NCI-H82 treated with DMSO at 0.1 percent for 48 hours (cell line): ENCODE measurements around the gene DLL1.
"Not testable (repeated sequence)": the region's sequence is repeated elsewhere in the genome, so short reads cannot be mapped to it uniquely, and the experiment has no call there.

ENCODE experiments used
- DNase-seq: peaks from one replicate; lab custom pipeline; 2025; ENCODE audit not compliant: unreplicated experiment; lab: John Stamatoyannopoulos, UW

The DLL1 gene, protein sequence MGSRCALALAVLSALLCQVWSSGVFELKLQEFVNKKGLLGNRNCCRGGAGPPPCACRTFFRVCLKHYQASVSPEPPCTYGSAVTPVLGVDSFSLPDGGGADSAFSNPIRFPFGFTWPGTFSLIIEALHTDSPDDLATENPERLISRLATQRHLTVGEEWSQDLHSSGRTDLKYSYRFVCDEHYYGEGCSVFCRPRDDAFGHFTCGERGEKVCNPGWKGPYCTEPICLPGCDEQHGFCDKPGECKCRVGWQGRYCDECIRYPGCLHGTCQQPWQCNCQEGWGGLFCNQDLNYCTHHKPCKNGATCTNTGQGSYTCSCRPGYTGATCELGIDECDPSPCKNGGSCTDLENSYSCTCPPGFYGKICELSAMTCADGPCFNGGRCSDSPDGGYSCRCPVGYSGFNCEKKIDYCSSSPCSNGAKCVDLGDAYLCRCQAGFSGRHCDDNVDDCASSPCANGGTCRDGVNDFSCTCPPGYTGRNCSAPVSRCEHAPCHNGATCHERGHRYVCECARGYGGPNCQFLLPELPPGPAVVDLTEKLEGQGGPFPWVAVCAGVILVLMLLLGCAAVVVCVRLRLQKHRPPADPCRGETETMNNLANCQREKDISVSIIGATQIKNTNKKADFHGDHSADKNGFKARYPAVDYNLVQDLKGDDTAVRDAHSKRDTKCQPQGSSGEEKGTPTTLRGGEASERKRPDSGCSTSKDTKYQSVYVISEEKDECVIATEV

DNA sequence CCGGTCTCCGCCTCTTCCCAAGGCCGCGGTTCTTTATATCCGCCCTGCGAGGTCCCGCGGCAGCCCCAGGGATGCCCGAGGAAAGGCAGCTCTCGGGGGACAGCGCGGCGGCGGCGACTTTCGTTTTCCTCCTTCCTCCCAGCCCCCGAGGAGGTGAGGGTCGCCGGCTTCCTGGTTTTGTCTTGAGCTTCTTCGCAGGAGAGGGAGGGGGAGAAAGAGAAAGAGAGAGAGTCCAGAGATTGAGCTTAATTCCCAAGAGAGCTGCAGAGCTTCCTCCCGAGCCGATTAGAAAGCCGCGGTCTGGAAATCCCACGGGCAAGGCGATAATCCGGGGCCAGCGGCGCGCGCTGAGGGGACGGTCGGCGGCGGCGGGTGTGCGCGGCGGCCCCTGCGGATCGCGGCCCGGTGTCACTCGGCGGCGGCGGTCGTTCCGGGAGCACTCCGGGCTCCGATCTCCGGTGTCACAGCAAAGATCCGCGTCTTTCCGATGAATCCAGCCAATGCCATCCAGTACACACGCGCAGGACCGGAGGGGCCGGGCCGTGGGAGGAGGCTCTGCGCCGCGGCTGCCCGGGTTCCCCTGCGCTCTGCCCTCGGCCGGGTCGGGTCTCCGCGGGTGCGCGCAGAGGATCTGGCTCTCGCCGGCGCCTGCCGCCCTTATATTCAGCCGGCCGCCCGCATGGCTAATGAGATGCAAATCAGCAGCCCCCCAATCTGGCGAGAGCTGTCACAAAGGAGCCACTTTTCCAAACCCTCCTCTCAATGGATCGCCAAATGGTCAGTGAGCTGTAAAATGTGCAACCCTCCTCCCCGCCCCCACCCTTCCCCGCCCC lies at the start of gene DLL1:
TSS of gene DLL1 (minus strand) at position 783 of the 833 bp plus-strand sequence. CDS start 939 bp downstream, outside the sequence.
- peak; percentile 87 for DNase-seq

DNA sequence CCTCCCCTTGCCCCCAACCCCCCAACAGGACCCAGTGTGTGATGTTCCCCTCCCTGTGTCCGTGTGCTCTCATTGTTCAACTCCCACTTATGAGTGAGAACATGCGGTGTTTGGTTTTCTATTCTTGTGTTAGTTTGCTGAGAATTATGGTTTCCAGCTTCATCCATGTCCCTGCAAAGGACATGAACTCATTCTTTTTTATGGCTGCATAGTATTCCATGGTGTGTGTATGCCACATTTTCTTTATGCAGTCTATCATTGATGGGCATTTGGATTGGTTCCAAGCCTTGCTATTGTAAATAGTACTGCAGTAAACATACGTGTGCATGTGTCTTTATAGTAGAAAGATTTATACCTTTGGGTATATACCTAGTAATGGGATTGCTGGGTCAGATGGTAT lies 44.3 kb upstream of the DLL1 start:
- DNase-seq: not testable (repeated sequence)

DNA sequence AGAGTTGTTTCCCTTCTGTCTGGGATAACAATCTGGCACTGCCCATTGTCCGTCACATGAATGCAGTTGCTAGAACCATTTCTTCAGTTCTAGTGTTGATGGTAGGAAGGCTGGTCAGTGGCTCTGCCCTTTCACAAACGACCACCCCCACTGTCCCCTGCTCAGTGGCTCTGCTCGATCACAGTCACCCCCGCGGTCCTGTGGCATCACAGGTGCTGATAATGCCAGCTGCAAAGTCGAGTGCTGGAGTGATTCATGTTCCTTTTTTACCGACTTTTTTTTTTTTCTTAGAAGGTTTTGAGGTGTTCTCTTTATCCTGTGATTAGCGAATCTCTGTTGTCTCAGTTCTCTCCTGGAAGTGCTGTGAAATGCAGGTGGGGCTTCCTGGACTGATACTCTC lies 38.4 kb upstream of the DLL1 start:
- no peak for DNase-seq

DNA sequence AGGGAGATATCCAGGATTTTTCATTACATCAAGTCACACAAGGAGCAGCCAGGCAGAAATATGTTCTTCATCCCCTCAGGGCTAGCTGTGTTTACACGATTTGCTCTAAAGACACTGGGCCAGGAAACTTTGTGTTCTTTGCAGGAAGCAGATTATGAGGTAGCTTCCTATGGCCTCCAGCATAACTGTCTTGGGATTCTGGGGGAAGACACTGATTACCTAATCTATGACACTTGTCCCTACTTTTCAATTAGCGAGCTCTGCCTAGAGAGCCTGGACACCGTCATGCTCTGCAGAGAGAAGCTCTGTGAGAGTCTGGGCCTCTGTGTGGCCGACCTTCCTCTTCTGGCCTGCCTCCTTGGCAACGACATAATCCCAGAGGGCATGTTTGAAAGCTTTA lies 26.8 kb upstream of the DLL1 start:
- DNase-seq: no peak

DNA sequence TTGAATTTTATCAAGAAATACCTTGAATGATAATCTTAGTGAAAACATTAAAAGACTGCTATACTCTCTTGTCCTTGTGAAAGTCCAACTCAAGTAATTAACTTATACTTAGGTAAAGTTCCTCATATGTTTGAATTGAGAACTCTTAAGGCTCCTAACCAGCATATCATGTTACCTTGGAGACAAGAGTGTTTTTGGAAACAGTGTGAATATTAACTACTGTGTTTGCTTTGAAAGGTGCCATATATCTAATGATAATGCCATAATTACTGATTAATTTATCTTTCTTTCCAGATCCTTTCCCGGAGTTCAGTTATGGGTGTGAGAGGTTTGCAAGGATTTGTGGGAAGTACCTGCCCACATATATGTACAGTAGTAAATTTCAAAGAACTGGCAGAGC lies 26.2 kb upstream of the DLL1 start:
- no peak for DNase-seq

DNA sequence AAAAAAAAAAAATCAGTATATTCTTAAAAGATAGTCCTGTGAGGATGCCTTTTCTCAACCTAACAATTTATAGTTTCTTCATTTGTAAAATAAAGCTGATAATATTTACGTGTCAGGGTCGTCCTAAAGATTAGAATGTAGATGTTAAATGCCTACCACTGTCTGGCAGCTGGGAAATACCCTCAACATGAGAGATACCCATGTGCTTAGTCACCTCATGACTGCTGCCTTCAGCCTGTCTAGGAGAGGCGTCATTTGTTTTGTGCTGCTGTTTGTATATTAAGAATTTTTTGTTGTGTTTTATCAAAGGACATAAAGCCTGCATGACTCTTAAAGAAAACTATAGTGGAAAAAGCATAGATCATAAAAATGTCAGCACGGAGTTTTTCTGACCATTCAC lies 25.2 kb upstream of the DLL1 start:
- no peak for DNase-seq

DNA sequence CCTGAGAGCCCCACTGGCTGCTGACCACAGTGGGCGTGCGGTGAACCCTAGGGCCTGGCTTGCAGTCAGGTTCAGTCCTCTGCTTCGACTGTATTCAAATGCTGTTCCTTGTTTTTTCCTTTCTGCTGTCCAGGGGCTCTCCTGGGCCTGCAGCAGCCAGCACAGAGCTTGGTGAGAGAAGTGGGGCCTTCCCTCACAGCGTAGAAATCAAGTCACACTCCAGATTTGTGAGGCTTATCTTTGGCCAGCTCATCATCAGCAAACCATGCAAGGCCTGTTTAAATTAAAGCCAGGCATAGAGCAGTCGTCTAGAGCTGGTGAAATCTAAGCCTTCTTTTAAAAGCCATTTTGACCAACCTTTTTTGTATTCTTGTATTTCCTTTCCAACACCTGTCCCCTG lies 24.1 kb upstream of the DLL1 start:
- DNase-seq: no peak

DNA sequence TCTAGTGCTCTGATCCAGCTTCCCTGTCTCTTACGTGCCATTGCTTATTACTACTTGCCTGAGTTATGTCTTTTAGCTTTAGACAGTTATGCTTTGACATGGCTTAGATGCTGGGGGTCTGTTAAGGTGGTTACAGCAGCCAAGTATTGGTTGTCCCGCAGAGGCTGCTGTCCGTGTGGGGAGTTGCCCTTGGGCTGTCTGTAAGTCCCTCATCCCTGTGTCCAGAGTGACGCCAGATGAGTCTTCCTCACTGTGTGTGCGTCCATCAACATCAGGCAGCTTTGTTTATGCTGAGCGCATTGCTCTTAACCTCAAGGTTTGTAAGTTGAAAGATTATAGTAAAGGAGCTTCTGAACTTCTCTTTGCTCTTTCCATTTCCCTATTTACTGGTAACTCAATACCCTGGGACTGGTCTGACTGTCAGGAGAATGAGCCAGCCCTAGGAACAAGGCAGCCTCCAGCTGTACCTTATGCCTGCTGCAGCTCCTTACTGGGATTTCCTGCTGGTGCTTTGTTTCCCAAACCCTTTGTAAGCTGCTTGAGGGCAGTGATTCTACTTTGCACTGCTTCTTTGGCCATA lies 22.9 kb upstream of the DLL1 start:
- no peak for DNase-seq

DNA sequence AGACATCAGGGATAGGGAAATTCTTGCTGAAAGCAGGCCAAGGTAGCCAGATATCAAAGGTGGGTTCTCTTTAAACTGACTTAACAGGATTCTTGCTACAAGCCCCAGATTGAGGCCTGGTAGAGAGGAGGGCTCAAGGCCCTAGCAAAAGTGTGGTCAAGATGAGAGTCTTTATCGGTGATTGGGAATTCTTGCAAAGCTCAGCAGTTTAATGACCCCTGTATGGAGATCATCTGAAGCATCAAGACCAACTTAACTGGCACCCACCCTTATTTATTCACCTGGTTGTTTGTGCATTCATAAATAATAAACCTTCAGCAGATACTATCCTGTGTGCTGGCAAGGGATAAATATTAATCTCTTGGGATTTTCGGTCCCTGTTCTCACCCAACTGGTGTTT lies 22.0 kb upstream of the DLL1 start:
- no peak for DNase-seq

DNA sequence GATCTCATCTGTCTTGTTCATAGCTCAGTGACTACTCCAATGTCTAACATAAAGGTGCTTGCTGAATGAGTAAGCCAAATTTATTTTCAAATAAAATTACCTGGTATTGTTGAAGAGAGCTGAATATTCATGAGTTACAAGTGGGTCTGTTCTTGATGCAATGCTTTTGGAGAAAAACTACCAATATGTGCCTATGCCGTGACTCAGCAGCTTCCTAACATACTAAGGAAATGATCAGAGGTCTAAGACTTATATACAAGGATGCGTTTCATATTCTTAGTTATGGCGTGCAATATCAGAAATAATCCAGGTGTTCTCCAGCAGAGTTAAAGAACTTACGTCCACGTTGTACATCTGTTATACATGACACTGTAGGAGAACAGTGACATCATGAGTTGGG lies 20.8 kb upstream of the DLL1 start:
- no peak for DNase-seq

DNA sequence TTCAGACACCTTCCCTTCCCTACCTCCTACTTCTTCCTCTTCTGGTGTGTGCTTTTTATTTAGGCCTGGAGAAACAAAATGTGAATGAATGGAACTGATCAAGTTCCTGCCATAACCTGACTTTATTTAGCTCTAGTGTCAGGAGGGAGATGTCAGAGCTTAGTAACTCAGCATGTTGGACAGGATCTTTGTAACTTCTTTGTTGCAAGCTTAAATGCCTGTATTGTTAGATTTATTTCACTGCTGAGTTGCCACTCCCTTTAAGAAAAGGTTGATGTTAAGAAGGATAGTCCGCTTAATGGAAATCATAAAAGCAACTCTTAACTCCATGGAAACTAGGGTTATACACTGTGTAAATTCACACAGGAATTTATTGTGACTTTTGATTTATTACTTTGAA lies 17.9 kb upstream of the DLL1 start:
- DNase-seq: no peak

DNA sequence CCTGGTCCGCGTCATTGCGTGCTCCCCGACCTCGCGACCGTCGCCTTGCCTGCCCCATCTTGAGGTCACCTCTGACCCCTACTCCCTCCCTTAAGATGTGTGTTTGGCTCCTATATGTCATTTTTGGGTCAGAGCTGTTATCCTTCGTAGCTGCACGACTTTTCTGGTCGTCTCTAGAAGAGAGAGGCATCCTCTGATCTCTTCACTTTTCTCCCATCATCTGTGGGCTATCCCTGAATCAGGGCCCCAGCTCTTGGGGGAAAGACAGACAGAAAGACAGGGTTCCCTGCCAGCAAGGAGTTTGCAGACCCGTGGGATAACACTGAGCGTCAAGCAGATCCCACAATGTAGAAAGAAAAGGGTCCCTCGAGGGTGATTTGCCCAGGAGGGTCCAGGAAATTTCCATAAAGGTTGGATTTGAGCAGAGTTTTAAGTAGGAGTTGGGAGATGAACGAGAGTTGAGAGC lies 16.2 kb upstream of the DLL1 start:
- DNase-seq: no peak

DNA sequence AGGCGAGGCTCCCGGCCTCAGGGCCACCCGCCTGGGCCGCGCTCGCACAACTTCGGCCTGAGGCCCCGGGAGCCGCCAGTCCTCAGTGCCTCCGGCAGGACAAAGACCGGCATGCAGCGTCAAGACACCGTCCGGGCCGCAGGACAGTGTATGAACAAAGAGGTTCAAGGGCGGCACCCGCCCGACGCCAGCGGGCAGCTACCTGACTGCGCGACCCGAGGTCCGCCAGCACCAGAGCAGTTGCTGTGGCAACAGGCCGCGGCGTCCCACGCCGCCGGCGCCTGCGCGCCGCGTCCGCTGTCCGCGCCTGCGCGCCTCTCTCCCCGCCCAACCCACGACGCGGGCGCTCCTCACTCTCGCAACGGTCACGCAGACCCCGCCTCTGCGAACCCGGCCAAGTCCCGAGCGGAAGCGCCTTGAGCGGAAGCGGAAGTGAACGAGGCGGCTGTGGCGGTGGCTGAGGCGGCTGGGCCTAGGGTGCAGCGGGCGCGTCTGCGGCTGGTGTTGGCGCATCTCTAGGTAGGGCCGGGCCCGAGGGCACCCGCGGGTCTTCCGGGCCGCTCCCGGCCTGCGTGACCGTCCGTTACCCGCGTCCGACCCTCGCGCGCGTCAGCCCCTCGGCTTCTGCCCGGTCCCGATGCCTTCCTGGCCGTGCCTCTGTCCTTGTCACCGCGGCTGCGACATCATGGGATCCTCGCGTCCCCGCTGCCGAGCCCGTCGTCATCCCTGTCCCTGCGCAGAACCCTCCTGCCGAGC lies 15.6 kb upstream of the DLL1 start, which contains the start of gene FAM120B:
TSS of gene FAM120B (plus strand) at position 435 of the 756 bp plus-strand sequence. CDS start 10,633 bp downstream, outside the sequence.
- DNase-seq: peak; percentile 87

DNA sequence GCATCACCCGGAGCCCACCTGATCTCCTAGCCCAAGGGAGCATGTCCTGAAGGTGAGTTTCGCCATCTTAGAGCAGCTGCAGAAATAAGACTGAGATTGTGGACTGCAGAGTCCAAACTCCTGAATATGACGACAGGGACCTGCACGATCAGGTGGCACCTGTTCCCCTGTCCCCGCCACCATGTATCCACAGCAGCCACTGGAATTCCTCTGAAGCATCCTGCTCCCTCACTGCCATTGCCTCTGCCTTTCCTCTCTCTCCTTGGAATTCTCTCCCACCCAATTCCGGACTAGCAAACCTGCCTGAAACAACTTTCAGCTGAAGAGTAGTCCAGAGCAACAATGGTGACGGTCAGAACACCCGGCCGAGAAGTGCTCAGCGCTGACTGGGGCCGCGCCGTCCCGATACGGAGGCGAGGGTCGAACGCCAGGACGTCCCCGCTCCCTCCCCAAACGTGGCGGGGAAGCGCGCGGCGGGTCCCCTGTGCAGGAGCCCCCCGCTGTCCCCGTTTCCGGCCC lies 15.0 kb upstream of the DLL1 start:
- DNase-seq: no peak

DNA sequence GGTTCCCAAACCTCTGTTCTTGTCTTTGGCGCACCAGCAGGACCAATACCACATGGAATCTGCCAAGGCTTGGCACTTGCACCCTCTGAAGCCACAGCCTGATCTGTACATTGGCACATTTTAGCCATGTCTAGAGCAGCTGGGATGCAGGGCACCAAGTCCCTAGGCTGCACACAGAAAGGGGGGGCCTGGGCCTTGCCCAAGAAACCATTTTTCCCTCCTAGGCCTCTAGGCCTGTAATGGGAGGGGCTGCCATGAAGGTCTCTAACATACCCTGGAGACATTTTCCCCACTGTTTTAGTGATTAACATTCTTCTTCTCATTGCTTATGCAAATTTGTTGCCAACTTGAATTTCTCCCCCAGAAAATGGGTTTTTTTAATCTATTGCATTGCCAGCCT lies 10.3 kb upstream of the DLL1 start:
- no peak for DNase-seq

DNA sequence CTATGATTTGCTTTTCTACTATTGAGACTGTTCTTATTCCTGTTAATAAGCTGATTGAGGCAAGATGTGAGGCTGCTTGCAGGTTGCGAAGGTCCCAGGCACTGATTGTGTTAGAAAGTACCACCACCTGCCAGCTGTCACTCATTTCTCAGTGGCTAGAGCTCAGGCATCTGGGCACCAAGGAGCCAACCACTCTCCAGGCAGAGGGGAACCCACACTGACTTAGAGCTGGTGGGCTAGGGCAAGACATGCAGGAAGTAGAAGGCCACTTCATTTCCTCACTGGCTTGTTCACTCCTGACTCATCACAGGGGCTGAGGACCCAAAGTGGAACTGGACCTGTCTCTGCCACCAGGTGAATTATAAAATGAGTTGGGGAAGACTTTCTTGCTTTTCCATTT lies 7.8 kb upstream of the DLL1 start:
- DNase-seq: no peak

DNA sequence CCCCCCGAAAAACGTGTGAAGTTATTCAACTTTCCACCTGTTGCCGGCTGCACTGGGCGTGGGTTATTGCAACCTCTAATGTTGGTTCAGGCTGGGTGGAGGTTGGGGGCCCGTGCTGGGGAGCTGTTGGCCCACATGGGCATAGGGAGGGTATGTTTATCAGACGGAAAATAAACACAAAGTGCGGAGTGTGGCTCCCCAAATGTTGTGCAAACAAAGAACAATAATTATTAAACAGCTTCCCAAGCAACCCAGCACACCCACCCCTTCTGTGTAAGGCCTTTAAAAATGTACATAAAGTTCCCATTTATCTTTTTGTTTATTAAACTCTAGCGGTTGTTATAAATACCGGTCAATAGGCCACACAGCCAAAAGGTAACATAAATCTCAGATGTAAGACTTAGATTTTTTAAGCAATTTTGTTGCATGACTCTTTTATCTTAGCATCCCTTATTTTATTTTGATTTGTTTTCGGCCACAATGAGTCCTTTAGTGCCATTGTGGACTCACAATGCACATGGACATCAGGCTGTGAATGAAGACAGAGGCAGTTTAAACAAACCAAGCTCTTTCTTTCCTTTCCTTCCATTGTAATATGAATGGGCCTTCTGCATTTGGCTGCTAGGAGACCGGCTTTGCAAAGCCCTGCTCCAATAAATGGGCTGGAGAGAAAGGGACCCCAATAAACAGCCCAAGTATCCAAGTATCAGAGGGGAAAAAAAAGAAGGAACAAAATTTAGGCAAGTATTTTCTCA lies 6.9 kb upstream of the DLL1 start:
- no peak for DNase-seq

DNA sequence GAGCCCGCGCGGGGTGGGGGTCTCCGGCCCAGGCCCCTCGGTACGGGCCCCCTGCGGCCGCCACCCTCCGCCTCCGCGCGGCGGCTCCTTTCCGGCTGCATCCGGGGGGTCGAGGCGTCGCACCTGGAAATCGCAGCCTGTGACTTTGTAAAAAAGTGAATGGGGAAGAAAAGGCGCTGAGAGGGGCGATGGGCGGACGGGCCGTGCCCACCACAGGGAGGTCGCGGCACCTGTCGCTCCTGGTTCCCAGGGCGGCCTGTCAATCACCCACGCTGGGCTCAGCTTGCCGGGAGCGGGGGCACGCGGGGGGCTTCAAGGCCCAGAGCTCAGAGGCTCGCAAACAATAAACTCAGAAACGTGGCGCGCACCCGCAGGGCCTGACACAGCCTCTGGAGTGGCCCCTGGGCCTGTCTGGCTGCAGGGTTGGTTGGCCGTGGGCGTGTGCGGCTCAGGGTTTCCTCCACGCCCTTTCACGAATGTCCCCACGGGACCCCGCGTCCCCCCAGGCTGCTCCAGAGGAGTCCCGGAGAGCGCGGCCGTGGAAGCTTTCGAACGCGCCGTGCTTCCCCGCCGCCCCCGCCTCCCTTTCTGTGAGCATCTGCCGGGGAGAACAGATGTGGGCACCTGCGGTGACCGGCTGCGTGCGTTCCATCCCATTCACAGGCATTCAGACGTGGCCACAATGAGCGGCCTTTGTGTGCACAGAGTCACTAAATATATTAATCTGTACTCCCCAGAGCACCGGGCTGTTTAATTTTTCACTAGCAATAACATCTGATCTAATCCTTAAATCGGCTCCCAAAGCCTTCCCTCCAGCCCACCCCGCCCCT lies 6.1 kb upstream of the DLL1 start:
- DNase-seq: peak; percentile 71

DNA sequence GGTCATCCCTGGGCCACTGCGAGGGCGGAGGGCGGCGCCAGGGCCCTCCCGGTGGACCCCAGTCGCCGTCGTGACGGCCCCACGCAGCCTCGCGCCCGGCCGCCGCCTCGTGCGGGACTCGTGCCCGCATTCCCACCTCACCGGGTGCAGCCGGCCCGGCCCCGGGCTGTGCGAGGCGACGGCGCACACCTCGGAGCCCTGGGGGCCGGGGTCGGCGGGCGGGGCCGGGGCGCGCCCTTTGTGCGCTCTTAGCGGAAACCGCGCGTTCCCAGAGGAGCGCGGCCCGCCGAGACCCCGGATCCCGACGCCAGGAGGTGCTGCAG lies 5.5 kb upstream of the DLL1 start:
- DNase-seq: no peak
